ENCODE data around the gene LATS2. TPM values are rescaled to one million over a fixed set of nuclear protein-coding genes. Genes with fewer than 3 reads are reported as not detected.

The LATS2 gene
- total RNA-seq, 1 donor from 2014 or later: 29.8 TPM

GRCh38 chr13:21018220-21018619 is 43.2 kb downstream of the LATS2 start:
- Mint-ChIP-seq H3K27me3 (ENCODE audit: unreplicated experiment) (peaks cover 7% of the 10 kb centered on the region), H3K9me3 (ENCODE audit: unreplicated experiment) (no peaks in the 10 kb centered on the region), H3K27ac (ENCODE audit: unreplicated experiment) (no peak overlapping the region), H3K4me3 (ENCODE audit: unreplicated experiment) (no peak overlapping the region), H3K4me1 (ENCODE audit: unreplicated experiment) (peaks cover 19% of the 10 kb centered on the region), H3K36me3 (ENCODE audit: low read depth, unreplicated experiment) (peaks cover 6% of the 10 kb centered on the region)
- no peak for TF ChIP-seq CTCF (IDR thresholded peaks at IDR 0.05; ENCODE audit: unreplicated experiment)
- DNase-seq (ENCODE audit: low spot score): no peak

GRCh38 chr13:21016487-21016886 is 44.9 kb downstream of the LATS2 start:
- no peak for DNase-seq (ENCODE audit: low spot score)
- Mint-ChIP-seq H3K27me3 (ENCODE audit: unreplicated experiment) (peaks cover 7% of the 10 kb centered on the region), H3K36me3 (ENCODE audit: low read depth, unreplicated experiment) (peaks cover 9% of the 10 kb centered on the region), H3K9me3 (ENCODE audit: unreplicated experiment) (no peaks in the 10 kb centered on the region), H3K27ac (ENCODE audit: unreplicated experiment) (no peak overlapping the region), H3K4me1 (ENCODE audit: unreplicated experiment) (peaks cover 19% of the 10 kb centered on the region), H3K4me3 (ENCODE audit: unreplicated experiment) (no peak overlapping the region)
- TF ChIP-seq CTCF (IDR thresholded peaks at IDR 0.05; ENCODE audit: unreplicated experiment): no peak

GRCh38 chr13:21015284-21015683 is 46.1 kb downstream of the LATS2 start:
- no peak for TF ChIP-seq CTCF (IDR thresholded peaks at IDR 0.05; ENCODE audit: unreplicated experiment)
- Mint-ChIP-seq H3K36me3 (ENCODE audit: low read depth, unreplicated experiment) (peaks cover 11% of the 10 kb centered on the region), H3K4me3 (ENCODE audit: unreplicated experiment) (no peak overlapping the region), H3K9me3 (ENCODE audit: unreplicated experiment) (no peaks in the 10 kb centered on the region), H3K27ac (ENCODE audit: unreplicated experiment) (no peak overlapping the region), H3K4me1 (ENCODE audit: unreplicated experiment) (peaks cover 19% of the 10 kb centered on the region), H3K27me3 (ENCODE audit: unreplicated experiment) (peaks cover 4% of the 10 kb centered on the region)
- no peak for DNase-seq (ENCODE audit: low spot score)

GRCh38 chr13:21014502-21015170 is 46.8 kb downstream of the LATS2 start:
- Mint-ChIP-seq H3K27me3 (ENCODE audit: unreplicated experiment) (peaks cover 4% of the 10 kb centered on the region), H3K4me1 (ENCODE audit: unreplicated experiment) (peaks cover 19% of the 10 kb centered on the region)

More at GRCh38 chr13:21014502-21015170, 46.8 kb downstream of the LATS2 start:
- DNase-seq (ENCODE audit: low spot score): no peak
- H3K9me3 Mint-ChIP-seq (ENCODE audit: unreplicated experiment): no peaks in the 10 kb centered on the region
- TF ChIP-seq CTCF (IDR thresholded peaks at IDR 0.05; ENCODE audit: unreplicated experiment): no peak
- no peak overlapping the region for H3K27ac Mint-ChIP-seq (ENCODE audit: unreplicated experiment)
- H3K36me3 Mint-ChIP-seq (ENCODE audit: low read depth, unreplicated experiment): peaks cover 6% of the 10 kb centered on the region
- no peak overlapping the region for H3K4me3 Mint-ChIP-seq (ENCODE audit: unreplicated experiment)
